HepG2 (cell line): ENCODE data around the gene ZNF416. TPM values are rescaled to one million over a fixed set of nuclear protein-coding genes. Genes with fewer than 3 reads are reported as not detected.
A peak's percentile ranks its signal among the peaks of the same experiment; 100 is the strongest.

Experiments
- BCL6 ChIP-seq: IDR thresholded peaks from 2 replicates; pipeline ENCODE4 v1.6.1; 2016; ENCODE audit warnings: missing genetic modification reagents, missing compliant biosample characterization
- BORCS8-MEF2B ChIP-seq: sonication (generic); formaldehyde crosslinking; IDR thresholded peaks from 2 replicates; pipeline ENCODE4 v1.8.0; 2022; ENCODE audit warnings: mild to moderate bottlenecking, missing genetic modification reagents
- ELF1 ChIP-seq: sonication (generic); formaldehyde crosslinking; IDR thresholded peaks from 2 replicates; pipeline ENCODE4 v1.4.0; 2020; ENCODE audit warnings: missing genetic modification reagents
- HCFC1 ChIP-seq: fragments of 150-350 bp; IDR thresholded peaks from 2 replicates; pipeline ENCODE4 v1.6.1; 2014; ENCODE audit warnings: low read depth, low read length
- HIVEP1 ChIP-seq: sonication (generic); formaldehyde crosslinking; IDR thresholded peaks from 2 replicates; pipeline ENCODE4 v1.4.0; 2020; ENCODE audit warnings: mild to moderate bottlenecking, missing genetic modification reagents
- KDM3A ChIP-seq: IDR thresholded peaks from 2 replicates; pipeline ENCODE4 v1.6.1; 2018; ENCODE audit warnings: low read depth, missing compliant biosample characterization
- MYNN ChIP-seq: sonication (generic); formaldehyde crosslinking; IDR thresholded peaks from 2 replicates; pipeline ENCODE4 v1.4.0; 2020; ENCODE audit warnings: mild to moderate bottlenecking, low read depth, missing genetic modification reagents
- RBFOX2 ChIP-seq: fragments of 200-400 bp; formaldehyde crosslinking; IDR thresholded peaks from 2 replicates; pipeline ENCODE4 v1.6.1; 2017; ENCODE audit warnings: low read depth, mild to moderate bottlenecking, low read length
- TRAFD1 ChIP-seq: sonication (generic); formaldehyde crosslinking; IDR thresholded peaks from 2 replicates; pipeline ENCODE4 v1.5.1; 2020; ENCODE audit warnings: missing genetic modification reagents, mild to moderate bottlenecking, borderline replicate concordance
- ZBED4 ChIP-seq: sonication (generic); formaldehyde crosslinking; IDR thresholded peaks from 2 replicates; pipeline ENCODE4 v1.4.0; 2020; ENCODE audit warnings: missing genetic modification reagents, borderline replicate concordance
- ZNF383 ChIP-seq: sonication (generic); formaldehyde crosslinking; IDR thresholded peaks from 2 replicates; pipeline ENCODE4 v1.4.0; 2020; ENCODE audit warnings: missing genetic modification reagents, mild to moderate bottlenecking, borderline replicate concordance
- ZNF501 ChIP-seq: sonication (generic); formaldehyde crosslinking; IDR thresholded peaks from 2 replicates; pipeline ENCODE4 v1.5.1; 2020; ENCODE audit warnings: mild to moderate bottlenecking, moderate library complexity, missing genetic modification reagents
- ZNF557 ChIP-seq: sonication (generic); formaldehyde crosslinking; IDR thresholded peaks from 2 replicates; pipeline ENCODE4 v1.4.0; 2020; ENCODE audit warnings: missing genetic modification reagents
- ZNF558 ChIP-seq: sonication (generic); formaldehyde crosslinking; IDR thresholded peaks from 2 replicates; pipeline ENCODE4 v1.9.0; 2022; ENCODE audit warnings: mild to moderate bottlenecking, missing genetic modification reagents, borderline replicate concordance
- ZNF784 ChIP-seq: sonication (generic); formaldehyde crosslinking; IDR thresholded peaks from 2 replicates; pipeline ENCODE4 v1.5.1; 2020; ENCODE audit warnings: missing genetic modification reagents, mild to moderate bottlenecking, borderline replicate concordance
- ZNF816 ChIP-seq: sonication (generic); formaldehyde crosslinking; IDR thresholded peaks from 2 replicates; pipeline ENCODE4 v1.8.0; 2022; ENCODE audit warnings: missing genetic modification reagents, mild to moderate bottlenecking, borderline replicate concordance
- ZSCAN31 ChIP-seq: sonication (generic); formaldehyde crosslinking; IDR thresholded peaks from 2 replicates; pipeline ENCODE4 v1.5.0; 2020; ENCODE audit warnings: low read depth, mild to moderate bottlenecking, missing genetic modification reagents
- polyA plus RNA-seq, 8 experiments: library from polyadenylated mRNA; depleted of rRNA in 3 of 8; stranded (reverse) in 7 of 8; unstranded in 1 of 8; fragments of >200 nt; fragmentation: Illumina TruSeq in 4 of 8; extraction: Trizol in 4 of 8; gene quantifications; 2 replicates each; pipeline versions ENCODE4 v1.2.1 to v1.2.3, GENCODE V29; 2011 to 2016; ENCODE audit warnings: low read depth in 4 of 8, missing spikeins in 1 of 8, mixed read lengths in 1 of 8; ENCODE audit not compliant: insufficient read depth in 1 of 8
- total RNA-seq, 5 experiments: library from RNA; depleted of rRNA; stranded (reverse); fragments of >200 nt; fragmentation: Illumina TruSeq; extraction: Trizol; gene quantifications; 2 replicates each; pipeline ENCODE4 v1.2.3, GENCODE V29; 2016; ENCODE audit warnings: low read depth in 1 of 5
- TF ChIP-seq, protein P1 (sequence below): sonication (generic); formaldehyde crosslinking; IDR thresholded peaks from 2 replicates; pipeline ENCODE4 v1.4.0; 2020; ENCODE audit warnings: missing genetic modification reagents
- TF ChIP-seq, protein P2 (sequence below): sonication (generic); formaldehyde crosslinking; IDR thresholded peaks from 2 replicates; pipeline ENCODE4 v1.8.1; 2022; ENCODE audit warnings: mild to moderate bottlenecking, missing genetic modification reagents

The ZNF416 gene
- total and polyA plus RNA-seq, 2 of the 13 experiments (the other 11 are each of a cell fraction or from before 2014, with no cell fraction given) = 1.5 to 5.3 TPM

DNA sequence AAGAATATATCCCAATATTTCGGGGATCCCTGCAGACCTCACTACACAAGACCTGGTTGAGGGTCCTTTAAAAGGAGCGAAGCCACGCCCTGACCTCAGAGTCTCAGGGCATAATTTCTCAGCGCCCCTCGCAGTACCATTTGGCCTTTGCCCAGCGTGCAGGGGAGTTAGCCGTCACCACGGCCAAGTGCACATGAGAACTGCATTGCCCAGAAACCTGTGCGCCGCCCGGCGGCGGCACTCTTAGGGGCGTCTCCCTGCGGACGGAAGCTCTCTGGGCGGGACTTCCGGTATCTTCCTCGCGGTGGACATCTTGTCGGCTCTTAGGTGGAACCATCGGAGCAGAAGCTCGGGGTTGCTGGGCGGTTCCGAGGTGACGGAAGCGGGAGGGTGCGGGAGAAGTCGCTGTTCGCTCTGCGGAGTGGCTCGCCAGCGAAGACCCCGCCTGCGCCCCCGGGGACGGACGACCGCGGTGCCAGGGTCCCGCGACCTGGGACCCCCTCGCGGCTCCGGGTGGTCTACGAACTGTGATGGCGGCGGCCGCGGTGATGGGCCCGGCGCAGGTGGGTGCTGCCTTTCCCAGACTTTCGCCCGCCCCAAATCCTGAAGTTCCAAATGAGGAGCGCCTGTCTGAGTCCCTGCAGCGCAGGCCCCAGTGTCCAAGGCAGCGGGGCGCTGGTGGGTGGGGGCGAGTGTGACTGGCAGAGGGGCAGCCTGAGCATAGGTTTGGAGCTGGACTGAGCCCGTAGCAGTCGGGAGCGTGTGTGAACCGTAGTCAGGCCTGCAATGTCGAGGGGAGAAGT lies 35.4 kb upstream of the ZNF416 start, which contains the start of gene ZNF134 (continued):
- TF ChIP-seq ZBED4 (CRISPR knock-in tag) (no peak), ZNF557 (CRISPR knock-in tag) (no peak), BORCS8-MEF2B (CRISPR knock-in tag) (peak; percentile 77; the same call in 1 of the 2 replicates), ZNF501 (CRISPR knock-in tag) (peak; percentile 85), HIVEP1 (CRISPR knock-in tag) (peak; percentile 61; the same call in 1 of the 2 replicates), ZNF816 (peak; percentile 48; the same call in 1 of the 2 replicates), RBFOX2 (peak; percentile 89), ELF1 (peak; percentile 82), ZNF784 (CRISPR knock-in tag) (peak; percentile 74), TRAFD1 (no peak), ZSCAN31 (CRISPR knock-in tag) (peak; percentile 77), HCFC1 (peak; percentile 91), MYNN (CRISPR knock-in tag) (no peak; the same call in 1 of the 2 replicates), KDM3A (CRISPR knock-in tag) (0 out of 2 replicates have a peak, but pooled peaks have one; percentile 44), ZNF383 (CRISPR knock-in tag) (0 out of 2 replicates have a peak, but pooled peaks have one; percentile 45), ZNF558 (CRISPR knock-in tag) (no peak; the same call in 1 of the 2 replicates), BCL6 (0 out of 2 replicates have a peak, but pooled peaks have one; percentile 30)
- TF ChIP-seq, protein P1, sequence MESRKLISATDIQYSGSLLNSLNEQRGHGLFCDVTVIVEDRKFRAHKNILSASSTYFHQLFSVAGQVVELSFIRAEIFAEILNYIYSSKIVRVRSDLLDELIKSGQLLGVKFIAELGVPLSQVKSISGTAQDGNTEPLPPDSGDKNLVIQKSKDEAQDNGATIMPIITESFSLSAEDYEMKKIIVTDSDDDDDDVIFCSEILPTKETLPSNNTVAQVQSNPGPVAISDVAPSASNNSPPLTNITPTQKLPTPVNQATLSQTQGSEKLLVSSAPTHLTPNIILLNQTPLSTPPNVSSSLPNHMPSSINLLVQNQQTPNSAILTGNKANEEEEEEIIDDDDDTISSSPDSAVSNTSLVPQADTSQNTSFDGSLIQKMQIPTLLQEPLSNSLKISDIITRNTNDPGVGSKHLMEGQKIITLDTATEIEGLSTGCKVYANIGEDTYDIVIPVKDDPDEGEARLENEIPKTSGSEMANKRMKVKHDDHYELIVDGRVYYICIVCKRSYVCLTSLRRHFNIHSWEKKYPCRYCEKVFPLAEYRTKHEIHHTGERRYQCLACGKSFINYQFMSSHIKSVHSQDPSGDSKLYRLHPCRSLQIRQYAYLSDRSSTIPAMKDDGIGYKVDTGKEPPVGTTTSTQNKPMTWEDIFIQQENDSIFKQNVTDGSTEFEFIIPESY (CRISPR knock-in tag) = no peak
- TF ChIP-seq, protein P2, sequence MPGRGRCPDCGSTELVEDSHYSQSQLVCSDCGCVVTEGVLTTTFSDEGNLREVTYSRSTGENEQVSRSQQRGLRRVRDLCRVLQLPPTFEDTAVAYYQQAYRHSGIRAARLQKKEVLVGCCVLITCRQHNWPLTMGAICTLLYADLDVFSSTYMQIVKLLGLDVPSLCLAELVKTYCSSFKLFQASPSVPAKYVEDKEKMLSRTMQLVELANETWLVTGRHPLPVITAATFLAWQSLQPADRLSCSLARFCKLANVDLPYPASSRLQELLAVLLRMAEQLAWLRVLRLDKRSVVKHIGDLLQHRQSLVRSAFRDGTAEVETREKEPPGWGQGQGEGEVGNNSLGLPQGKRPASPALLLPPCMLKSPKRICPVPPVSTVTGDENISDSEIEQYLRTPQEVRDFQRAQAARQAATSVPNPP (CRISPR knock-in tag) = peak; percentile 47; the same call in 1 of the 2 replicates
